SH-SY5Y (cell line): ENCODE results near the gene FBXL13.

ENCODE experiments used
- GATA2 ChIP-seq: IDR thresholded peaks from 2 replicates; pipeline ENCODE4 v1.6.1; 2011; ENCODE audit warnings: mild to moderate bottlenecking, low read depth, low read length
- GATA3 ChIP-seq: IDR thresholded peaks from 2 replicates; pipeline ENCODE4 v1.6.1; 2011; ENCODE audit warnings: low read depth, mild to moderate bottlenecking, low read length, moderate library complexity

DNA sequence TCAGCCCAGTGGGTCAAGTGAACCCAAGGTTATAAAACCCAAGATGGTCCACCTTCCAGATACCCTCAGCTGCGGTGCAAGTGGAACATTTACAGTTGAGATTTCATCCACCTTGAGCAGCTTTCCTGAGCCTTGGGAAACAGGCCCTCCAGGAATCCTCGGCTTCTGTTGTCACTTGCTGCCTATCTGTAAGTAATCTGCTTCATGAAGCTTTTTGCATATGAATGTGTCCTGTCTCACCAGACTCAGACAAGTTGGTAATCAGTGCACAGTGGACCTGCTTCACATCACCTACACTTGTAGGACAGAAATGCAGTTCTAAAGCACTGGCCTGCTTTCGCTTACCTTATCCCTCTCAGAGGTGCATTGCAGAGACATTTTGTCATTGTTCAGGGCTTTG lies 245.5 kb downstream of the FBXL13 start:
- TF ChIP-seq GATA2 (no peak), GATA3 (no peak)
